Nephron (organoid): ENCODE data around the gene DERA.

ENCODE experiments used
- H3K27ac Mint-ChIP-seq, 3 experiments: 2 replicates each; pipeline ENCODE4 v1.8.0; 2020; ENCODE audit warnings: mixed read lengths in 3 of 3, mild to moderate bottlenecking in 2 of 3, moderate library complexity in 1 of 3
- H3K27me3 Mint-ChIP-seq: 2 replicates; pipeline ENCODE4 v1.8.0; 2021; ENCODE audit warnings: low read depth, mild to moderate bottlenecking, moderate library complexity, mixed read lengths
- H3K36me3 Mint-ChIP-seq: 2 replicates; pipeline ENCODE4 v1.8.0; 2020; ENCODE audit warnings: low read depth, mixed read lengths
- H3K4me1 Mint-ChIP-seq: 2 replicates; pipeline ENCODE4 v1.8.0; 2020; ENCODE audit warnings: mixed read lengths
- H3K4me3 Mint-ChIP-seq, 3 experiments: 2 replicates each; pipeline ENCODE4 v1.8.0; 2020; ENCODE audit warnings: mild to moderate bottlenecking in 3 of 3, mixed read lengths in 3 of 3, moderate library complexity in 2 of 3
- H3K9me3 Mint-ChIP-seq: 2 replicates; pipeline ENCODE4 v1.8.0; 2020; ENCODE audit warnings: mixed read lengths
- CTCF ChIP-seq, 3 experiments: fragments of 200-600 bp; sonication (generic); IDR thresholded peaks; one replicate each; pipeline ENCODE4 v1.5.0; 2021; ENCODE audit warnings: antibody characterized with exemption in 3 of 3; ENCODE audit not compliant: unreplicated experiment in 3 of 3

Gene DERA

DNA sequence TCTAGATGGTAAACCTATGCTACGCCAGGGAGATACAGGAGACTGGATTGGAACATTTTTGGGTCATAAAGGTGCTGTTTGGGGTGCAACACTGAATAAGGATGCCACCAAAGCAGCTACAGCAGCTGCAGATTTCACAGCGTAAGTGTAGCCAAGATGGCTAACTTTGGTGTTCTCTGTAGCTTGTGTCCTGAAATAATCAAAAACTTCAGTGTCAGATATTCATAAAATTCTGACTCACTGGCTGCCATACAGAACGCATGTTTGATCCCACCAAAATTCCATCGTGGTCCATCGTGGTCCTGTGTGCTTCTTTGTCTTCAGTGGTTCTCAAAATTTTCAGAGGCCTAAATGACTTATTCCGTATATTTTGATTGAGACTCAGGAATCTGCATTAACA lies 27.6 kb upstream of the DERA start:
- no peak for TF ChIP-seq CTCF (IDR thresholded peaks at IDR 0.05; ENCODE audit: unreplicated experiment in 3 of 3)
- Mint-ChIP-seq H3K4me3 (peak overlapping the region; percentile 97 to 100 (median 98)), H3K4me1 (peaks cover 40% of the 10 kb centered on the region), H3K27me3 (no peaks in the 10 kb centered on the region), H3K27ac (peak overlapping the region; percentile 99 to 100 (median 100)), H3K9me3 (no peaks in the 10 kb centered on the region), H3K36me3 (peaks cover 37% of the 10 kb centered on the region)

- Mint-ChIP-seq H3K27me3 (no peaks in the 10 kb centered on the region), H3K36me3 (peaks cover 54% of the 10 kb centered on the region), H3K4me3 (peak overlapping the region in 2 of 3 experiments; percentile 15 to 47), H3K9me3 (no peaks in the 10 kb centered on the region), H3K4me1 (peaks cover 34% of the 10 kb centered on the region), H3K27ac (peak overlapping the region in 1 of 3 experiments; percentile 2)
- TF ChIP-seq CTCF (IDR thresholded peaks at IDR 0.05; ENCODE audit: unreplicated experiment in 3 of 3): no peak
Measured at GRCh38 chr12:15886372-15887042, 24.6 kb upstream of the DERA start.

DNA sequence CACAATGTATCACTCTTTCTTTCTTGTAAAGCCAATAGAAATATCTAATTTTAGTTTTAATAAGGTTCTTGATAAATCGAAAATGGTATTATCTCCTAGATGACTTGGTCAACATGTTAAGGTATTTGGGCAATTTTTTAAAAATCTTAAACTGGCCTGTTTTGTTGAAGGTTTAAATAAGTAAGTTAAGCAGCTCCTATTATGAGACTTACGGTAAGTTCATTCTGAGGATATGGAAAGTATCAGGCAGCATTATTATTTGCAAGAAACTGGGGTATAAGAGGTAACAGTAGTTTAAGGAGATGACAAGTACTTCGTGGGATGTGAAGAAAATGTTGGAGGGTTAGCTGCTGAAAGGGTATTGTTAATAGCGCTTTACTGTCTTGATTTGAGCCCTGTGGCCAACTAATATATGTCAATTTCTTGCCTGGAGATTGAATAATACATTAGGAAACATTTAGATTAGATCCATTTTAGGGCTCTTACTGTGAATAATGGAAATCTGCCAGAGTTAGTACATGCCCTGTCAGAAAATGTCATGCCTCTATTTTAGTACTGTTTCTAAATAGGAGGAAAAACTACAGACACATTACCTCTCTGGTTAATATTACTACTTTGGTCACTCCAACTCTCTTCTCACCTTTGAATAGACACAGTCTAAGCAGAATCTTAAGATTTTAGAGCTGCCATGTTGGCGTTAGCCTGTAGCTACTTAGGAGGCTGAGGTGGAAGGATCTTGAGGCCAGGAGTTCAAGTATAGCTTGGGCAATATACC lies 23.9 kb upstream of the DERA start:
- Mint-ChIP-seq H3K4me3 (no peak overlapping the region), H3K4me1 (peaks cover 34% of the 10 kb centered on the region), H3K27me3 (no peaks in the 10 kb centered on the region), H3K9me3 (no peaks in the 10 kb centered on the region), H3K27ac (peak overlapping the region in 2 of 3 experiments; percentile 2 to 29), H3K36me3 (peaks cover 54% of the 10 kb centered on the region)
- TF ChIP-seq CTCF (IDR thresholded peaks at IDR 0.05; ENCODE audit: unreplicated experiment in 3 of 3): no peak

DNA sequence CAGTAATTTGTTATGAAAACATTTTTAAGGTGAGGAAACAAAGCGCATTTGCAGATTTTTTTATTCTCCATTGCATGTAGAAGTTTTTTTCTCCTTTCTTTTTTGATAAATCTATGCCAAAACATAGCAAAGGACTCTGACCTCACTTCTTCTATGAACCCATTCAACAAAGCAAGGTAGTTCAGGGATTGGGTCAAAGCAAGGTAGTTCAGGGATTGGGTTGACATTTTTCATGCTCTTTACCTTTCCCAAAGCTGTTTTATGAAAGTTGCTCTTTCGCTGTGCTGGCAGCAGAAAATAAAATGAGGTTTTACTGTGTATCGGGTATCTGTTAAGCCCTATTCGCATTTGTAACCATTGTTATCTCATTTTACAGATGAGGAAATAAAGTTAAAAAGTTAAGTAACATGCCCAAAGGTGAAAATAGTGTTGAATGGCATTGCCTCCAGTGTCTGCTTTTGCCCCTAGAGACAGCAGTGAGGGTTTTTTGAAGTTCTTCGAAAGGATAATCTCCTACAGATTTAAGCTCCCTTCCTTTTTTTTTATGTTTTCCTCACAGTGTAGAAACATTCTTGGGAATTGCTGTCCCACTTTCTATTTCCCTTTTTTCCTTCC lies 18.4 kb upstream of the DERA start:
- H3K4me3 Mint-ChIP-seq: no peak overlapping the region
- H3K27me3 Mint-ChIP-seq: no peaks in the 10 kb centered on the region
- H3K36me3 Mint-ChIP-seq: peaks cover 32% of the 10 kb centered on the region
- H3K27ac Mint-ChIP-seq: no peak overlapping the region
- TF ChIP-seq CTCF (IDR thresholded peaks at IDR 0.05; ENCODE audit: unreplicated experiment in 3 of 3): no peak
- H3K9me3 Mint-ChIP-seq: no peaks in the 10 kb centered on the region
- peaks cover 6% of the 10 kb centered on the region for H3K4me1 Mint-ChIP-seq

DNA sequence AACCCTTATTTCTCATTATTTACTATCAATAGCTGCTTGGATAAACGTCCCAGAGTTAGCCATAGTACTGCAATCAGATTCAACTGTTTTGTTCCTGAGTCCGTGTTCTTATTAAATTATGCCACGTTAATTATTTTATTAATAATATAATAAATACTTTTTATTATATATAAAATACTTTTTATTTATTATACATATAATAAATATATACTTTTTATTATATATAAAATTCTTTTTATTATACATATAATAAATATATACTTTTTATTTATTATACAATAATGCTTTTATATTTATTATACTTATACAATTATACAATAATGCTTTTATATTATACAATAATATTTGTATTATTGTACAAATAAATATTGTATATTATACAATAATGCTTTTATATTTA lies 17.9 kb upstream of the DERA start:
- Mint-ChIP-seq H3K36me3 (peaks cover 36% of the 10 kb centered on the region), H3K27ac (no peak overlapping the region), H3K4me1 (peaks cover 1% of the 10 kb centered on the region), H3K4me3 (no peak overlapping the region), H3K9me3 (no peaks in the 10 kb centered on the region), H3K27me3 (no peaks in the 10 kb centered on the region)
- TF ChIP-seq CTCF (IDR thresholded peaks at IDR 0.05; ENCODE audit: unreplicated experiment in 3 of 3): no peak
